Neuronal stem cell (in vitro differentiated cells): ENCODE results near the gene POC1A.

Experiments
- DNase-seq: peaks from one replicate; pipeline ENCODE4 v3.0.0-alpha.2; 2013; ENCODE audit warnings: low spot score
- H2AFZ ChIP-seq: one replicate; pipeline ENCODE4 v1.6.1; 2013; ENCODE audit warnings: mild to moderate bottlenecking, low read length, inconsistent platforms
- H2AK5ac ChIP-seq: 2 replicates; pipeline ENCODE4 v1.6.1; 2013; ENCODE audit warnings: low read depth, mild to moderate bottlenecking, inconsistent platforms, low read length, moderate library complexity, mixed read lengths
- H2BK120ac ChIP-seq: 2 replicates; pipeline ENCODE4 v1.6.1; 2013; ENCODE audit warnings: low read depth, mild to moderate bottlenecking, inconsistent platforms, low read length, moderate library complexity, mixed read lengths
- H2BK12ac ChIP-seq: one replicate; pipeline ENCODE4 v1.6.1; 2013; ENCODE audit warnings: low read length, inconsistent platforms
- H2BK15ac ChIP-seq: 2 replicates; pipeline ENCODE4 v1.6.1; 2013; ENCODE audit warnings: mild to moderate bottlenecking, low read length, inconsistent platforms, mixed read lengths
- H2BK5ac ChIP-seq: one replicate; pipeline ENCODE4 v1.6.1; 2013; ENCODE audit warnings: inconsistent platforms, mild to moderate bottlenecking, low read length, moderate library complexity
- H3K14ac ChIP-seq: one replicate; pipeline ENCODE4 v1.6.1; 2013; ENCODE audit warnings: low read length, inconsistent platforms
- H3K18ac ChIP-seq: 2 replicates; pipeline ENCODE4 v1.6.1; 2013; ENCODE audit warnings: low read length, inconsistent platforms
- H3K23ac ChIP-seq: 2 replicates; pipeline ENCODE4 v1.6.1; 2013; ENCODE audit warnings: low read depth, mild to moderate bottlenecking, mixed read lengths, low read length, inconsistent platforms; ENCODE audit not compliant: poor library complexity
- H3K27ac ChIP-seq: replicated peaks from 3 replicates; pipeline ENCODE4 v1.5.1; 2013; ENCODE audit warnings: low read length, inconsistent platforms
- H3K27me3 ChIP-seq, 3 experiments: 2 replicates each; pipeline ENCODE4 v1.6.1; 2013; ENCODE audit warnings: low read length in 3 of 3, mild to moderate bottlenecking in 2 of 3, inconsistent platforms in 1 of 3, low read depth in 1 of 3, mixed read lengths in 1 of 3, moderate library complexity in 1 of 3; ENCODE audit not compliant: control insufficient read depth in 3 of 3, insufficient read depth in 3 of 3
- H3K36me3 ChIP-seq, 2 donors: replicated peaks in 1 of 2; 2 replicates each; pipeline ENCODE4 v1.6.1; 2013; ENCODE audit warnings: low read length in 2 of 2; ENCODE audit not compliant: control insufficient read depth in 2 of 2, insufficient read depth in 2 of 2
- H3K4ac ChIP-seq: 2 replicates; pipeline ENCODE4 v1.6.1; 2013; ENCODE audit warnings: inconsistent platforms, mild to moderate bottlenecking, low read length, moderate library complexity
- H3K4me1 ChIP-seq, 2 donors: 1 replicate in 1 of 2; 2 replicates in 1 of 2; pipeline ENCODE4 v1.6.1; 2013; ENCODE audit warnings: low read length in 2 of 2, low read depth in 1 of 2; ENCODE audit not compliant: control insufficient read depth in 2 of 2, insufficient read depth in 1 of 2
- H3K4me2 ChIP-seq: one replicate; pipeline ENCODE4 v1.6.1; 2013; ENCODE audit warnings: mild to moderate bottlenecking, low read length, inconsistent platforms; ENCODE audit not compliant: insufficient read depth, poor library complexity, severe bottlenecking
- H3K4me3 ChIP-seq, 2 donors: 2 replicates each; pipeline ENCODE4 v1.5.1; 2013; ENCODE audit warnings: low read length in 2 of 2, mild to moderate bottlenecking in 2 of 2, inconsistent platforms in 1 of 2, moderate library complexity in 1 of 2
- H3K79me1 ChIP-seq: one replicate; pipeline ENCODE4 v1.6.1; 2013; ENCODE audit warnings: low read depth, mild to moderate bottlenecking, inconsistent platforms, low read length, moderate library complexity
- H3K9ac ChIP-seq: one replicate; pipeline ENCODE4 v1.6.1; 2013; ENCODE audit warnings: mild to moderate bottlenecking, low read depth, low read length, inconsistent platforms; ENCODE audit not compliant: poor library complexity
- H3K9me3 ChIP-seq, 2 donors: replicated peaks in 1 of 2; 2 replicates each; pipeline versions ENCODE3 to v1.6.1; 2013; ENCODE audit warnings: low read length in 2 of 2, mild to moderate bottlenecking in 2 of 2, inconsistent platforms in 1 of 2, low read depth in 1 of 2, mixed read lengths in 1 of 2, moderate library complexity in 1 of 2; ENCODE audit not compliant: control insufficient read depth in 2 of 2, insufficient read depth in 1 of 2
- H4K8ac ChIP-seq: one replicate; pipeline ENCODE4 v1.6.1; 2013; ENCODE audit warnings: low read depth, mild to moderate bottlenecking, inconsistent platforms, low read length, moderate library complexity
- H4K91ac ChIP-seq: one replicate; pipeline ENCODE4 v1.6.1; 2013; ENCODE audit warnings: low read length, low read depth, mild to moderate bottlenecking, inconsistent platforms; ENCODE audit not compliant: poor library complexity
- WGBS, 2 donors: extraction: QIAGEN DNeasy Blood & Tissue Kit; methylation state at CpG; one replicate each; pipeline ENCODE4 v1.1.7; 2013; ENCODE audit warnings: missing lambda C conversion rate in 2 of 2, mixed read lengths in 1 of 2; ENCODE audit not compliant: insufficient read length in 2 of 2, insufficient replicate concordance in 1 of 2; ENCODE audit errors: extremely low coverage in 2 of 2; 5-methylcytosine and 5-hydroxymethylcytosine counted together

POC1A gene

DNA sequence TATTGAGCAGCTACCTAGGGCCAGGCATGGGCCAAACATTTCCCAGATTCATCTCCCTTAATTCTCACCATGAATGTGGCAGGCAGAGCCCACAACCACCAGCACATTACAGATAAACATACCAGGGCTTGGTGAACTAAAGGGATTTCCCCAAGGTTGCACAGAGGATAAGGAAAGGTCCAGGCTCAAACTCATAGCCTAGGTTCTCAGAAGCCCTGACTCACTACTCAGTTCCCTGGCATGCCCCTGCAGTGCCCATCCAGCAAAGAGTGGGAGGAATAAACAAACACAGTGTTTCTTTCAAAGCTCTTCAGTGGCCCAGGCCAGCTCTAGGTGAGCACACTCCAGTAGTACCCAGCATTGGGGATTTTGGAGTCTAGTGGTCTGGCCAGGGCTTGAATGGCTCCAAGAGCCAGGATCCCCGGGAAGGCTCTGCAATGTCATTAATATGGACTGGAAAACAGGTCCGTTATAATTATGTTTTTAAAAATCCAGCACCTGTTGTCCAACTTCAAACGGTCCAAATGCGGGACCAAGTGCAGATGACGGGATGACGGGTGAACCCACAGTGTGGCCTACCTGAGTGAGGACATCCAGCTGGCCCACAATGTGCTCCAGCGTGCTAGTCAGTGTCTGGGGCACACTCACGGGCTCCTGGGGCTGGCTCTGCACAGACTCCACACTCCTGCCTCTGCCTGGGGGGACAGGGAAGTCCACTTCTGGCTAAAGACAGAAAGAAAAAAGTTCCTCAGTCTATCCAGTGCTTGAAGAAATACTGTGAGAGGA is 58.0 kb downstream of the POC1A start:
- Histone ChIP-seq H3K18ac (no peak overlapping the region), H2BK5ac (no peak overlapping the region), H3K4me3 (no peak overlapping the region), H3K4me1 (peaks cover 6 to 7% of the 10 kb centered on the region in 2 donors), H3K23ac (no peak overlapping the region), H2AFZ (no peak overlapping the region), H2AK5ac (no peak overlapping the region), H3K4me2 (no peak overlapping the region), H3K79me1 (no peaks in the 10 kb centered on the region), H3K27me3 (no peaks in the 10 kb centered on the region), H3K14ac (no peak overlapping the region), H4K91ac (no peak overlapping the region), H3K9me3 (peaks cover 0 to 5% of the 10 kb centered on the region in 2 donors), H2BK15ac (no peak overlapping the region), H4K8ac (no peak overlapping the region), H3K36me3 (peaks cover 10 to 59% of the 10 kb centered on the region in 2 donors), H2BK120ac (no peak overlapping the region), H3K27ac (no peak overlapping the region), H3K4ac (no peak overlapping the region), H3K9ac (no peak overlapping the region), H2BK12ac (no peak overlapping the region)
- no CpG with 5 or more reads among the region's 8 CpGs for WGBS, 2 donors
- DNase-seq = no peak

DNA sequence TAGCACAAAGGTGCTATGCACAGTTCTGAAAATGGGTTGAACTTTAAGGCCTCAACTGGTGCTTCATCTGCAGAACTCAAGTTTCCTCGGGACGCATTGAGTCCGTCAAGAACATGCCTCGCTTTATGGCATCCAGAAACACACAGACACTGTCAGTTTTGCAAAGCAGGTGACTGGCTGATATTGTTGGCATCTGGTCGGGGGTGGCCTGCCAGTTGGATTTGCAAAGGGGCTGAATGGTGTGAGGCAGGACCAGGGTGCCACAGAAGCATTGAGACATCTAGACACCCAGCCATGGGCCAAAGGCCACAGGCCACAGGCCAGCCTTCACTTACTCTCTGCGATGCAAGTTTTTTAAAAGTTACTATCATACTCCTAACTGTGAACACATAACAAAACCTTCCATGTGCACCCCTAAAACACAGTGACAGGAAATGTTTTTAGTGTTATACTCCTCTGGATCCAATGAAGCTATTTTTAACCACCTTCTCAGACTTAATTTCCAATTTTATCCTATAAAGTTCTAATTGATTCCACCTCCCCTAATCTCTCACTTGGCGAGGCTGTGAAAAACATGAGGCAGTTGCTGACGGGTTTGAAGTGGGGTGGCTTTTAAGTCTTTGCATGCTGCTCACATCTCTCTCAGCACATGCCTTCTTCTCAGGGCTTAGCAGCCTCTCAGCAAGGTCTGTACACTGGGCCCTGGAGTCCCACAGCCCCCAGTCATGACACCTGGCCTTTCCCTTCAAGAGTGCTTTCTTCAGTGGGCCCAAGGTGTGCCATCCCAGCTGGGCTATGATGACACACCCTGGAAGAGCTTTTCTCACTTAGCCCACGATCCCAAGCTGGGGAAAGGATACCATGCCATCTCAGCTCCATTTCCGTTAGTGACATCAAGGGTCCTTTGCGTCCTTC is 59.4 kb downstream of the POC1A start:
- Histone ChIP-seq H3K23ac (no peak overlapping the region), H2BK12ac (no peak overlapping the region), H3K79me1 (no peaks in the 10 kb centered on the region), H4K8ac (no peak overlapping the region), H3K27me3 (no peaks in the 10 kb centered on the region), H3K27ac (no peak overlapping the region), H2AK5ac (peak overlapping the region; percentile 27), H3K18ac (no peak overlapping the region), H3K4me1 (peaks cover 18 to 19% of the 10 kb centered on the region in 2 donors), H3K9ac (no peak overlapping the region), H3K14ac (no peak overlapping the region), H3K4me2 (no peak overlapping the region), H3K4me3 (no peak overlapping the region), H3K4ac (no peak overlapping the region), H2BK120ac (no peak overlapping the region), H4K91ac (no peak overlapping the region), H2AFZ (no peak overlapping the region), H3K9me3 (no peaks in the 10 kb centered on the region), H2BK5ac (no peak overlapping the region), H3K36me3 (peaks cover 10 to 56% of the 10 kb centered on the region in 2 donors), H2BK15ac (no peak overlapping the region)
- WGBS, 2 donors = no CpG with 5 or more reads among the region's 11 CpGs
- no peak for DNase-seq

DNA sequence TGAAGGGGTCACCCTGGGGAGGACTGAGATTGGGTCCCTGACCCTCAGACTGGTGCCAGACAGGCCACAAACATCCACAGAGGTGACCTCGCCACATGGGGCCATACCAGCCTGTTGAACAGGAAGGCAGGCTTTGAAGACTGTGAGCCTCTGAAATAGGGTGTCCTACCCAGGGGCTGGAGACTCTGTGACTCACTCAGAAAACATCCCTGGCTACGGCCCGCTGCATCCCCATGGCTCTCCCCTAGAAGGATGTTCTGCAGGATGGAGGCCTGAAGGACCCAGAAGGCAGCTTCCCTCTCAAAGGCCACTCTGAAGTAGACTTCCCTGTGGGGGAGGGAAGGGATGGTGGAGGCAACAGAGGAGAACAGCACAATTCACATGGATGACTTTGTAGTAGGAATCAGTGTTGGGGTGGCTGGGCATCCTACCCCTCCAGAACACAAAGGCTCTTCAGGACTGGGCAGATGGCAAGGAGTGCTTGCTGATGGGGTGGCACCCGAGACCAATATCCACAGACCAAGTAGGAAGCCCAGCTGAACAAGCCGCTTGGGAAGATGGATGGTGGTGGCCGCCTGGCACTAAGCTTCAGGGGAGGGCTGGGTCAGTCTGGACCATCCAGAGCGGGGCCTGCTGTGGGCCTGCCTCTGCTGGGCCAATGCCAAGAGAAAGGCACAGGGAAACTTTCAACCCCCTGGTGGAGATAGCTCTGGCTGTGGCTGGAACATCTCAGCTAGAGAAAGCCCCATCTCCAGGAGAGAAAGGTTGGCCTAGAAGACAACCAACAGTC is 60.3 kb downstream of the POC1A start:
- peaks cover 22 to 23% of the 10 kb centered on the region in 2 donors for H3K4me1 ChIP-seq
- peak overlapping the region; percentile 6 for H3K9ac ChIP-seq
- H3K18ac ChIP-seq = no peak overlapping the region
- no peak overlapping the region for H2BK12ac ChIP-seq
- no peak overlapping the region for H4K8ac ChIP-seq
- H2AK5ac ChIP-seq = no peak overlapping the region
- H3K23ac ChIP-seq = no peak overlapping the region
- no peak overlapping the region for H3K4me2 ChIP-seq
- no peak overlapping the region for H3K4me3 ChIP-seq
- H3K4ac ChIP-seq = no peak overlapping the region
- peaks cover 10 to 51% of the 10 kb centered on the region in 2 donors for H3K36me3 ChIP-seq
- no peak for DNase-seq
- no peaks in the 10 kb centered on the region for H3K27me3 ChIP-seq
- peaks cover 2% of the 10 kb centered on the region for H3K79me1 ChIP-seq
- H2BK120ac ChIP-seq = no peak overlapping the region
- no peak overlapping the region for H3K27ac ChIP-seq
- H2AFZ ChIP-seq = no peak overlapping the region
- H2BK15ac ChIP-seq = no peak overlapping the region
- no peak overlapping the region for H3K14ac ChIP-seq
- H3K9me3 ChIP-seq = no peaks in the 10 kb centered on the region
- no CpG with 5 or more reads among the region's 7 CpGs for WGBS, 2 donors
- H2BK5ac ChIP-seq = no peak overlapping the region
- no peak overlapping the region for H4K91ac ChIP-seq
